HG03064 (cell line): ENCODE measurements around the gene TMEM95.
"Not testable (repeated sequence)": the region's sequence is repeated elsewhere in the genome, so short reads cannot be mapped to it uniquely, and the experiment has no call there.

ENCODE experiments used
- ATAC-seq: cut with Tn5 transposase; IDR thresholded peaks from one replicate; pipeline ENCODE4 v1.9.1; 2021; ENCODE audit warnings: low read depth; ENCODE audit not compliant: unreplicated experiment

Gene TMEM95

GRCh38 chr17:7368599-7368994, 13.6 kb downstream of the TMEM95 start:
- ATAC-seq: not testable (repeated sequence)

GRCh38 chr17:7369825-7370224, 14.9 kb downstream of the TMEM95 start:
- no peak for ATAC-seq

DNA sequence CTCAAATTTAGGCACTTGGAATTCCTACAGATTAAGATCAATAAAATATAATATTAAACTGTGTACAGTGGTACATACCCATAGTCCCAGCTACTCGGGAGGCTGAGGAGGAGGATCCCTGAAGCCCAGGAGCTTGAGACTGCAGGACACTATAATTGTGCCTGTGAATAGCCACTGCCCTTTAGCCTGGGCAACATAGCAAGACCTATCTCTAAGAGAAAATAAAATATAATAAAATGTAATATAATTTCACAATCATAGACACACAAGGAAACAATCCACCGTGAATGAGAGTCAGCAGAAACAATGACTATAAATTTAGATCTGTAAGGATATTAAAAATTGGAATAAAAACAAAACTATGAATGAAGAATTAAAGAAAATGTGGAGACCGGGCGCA, 15.9 kb downstream of the TMEM95 start:
- ATAC-seq: no peak

DNA sequence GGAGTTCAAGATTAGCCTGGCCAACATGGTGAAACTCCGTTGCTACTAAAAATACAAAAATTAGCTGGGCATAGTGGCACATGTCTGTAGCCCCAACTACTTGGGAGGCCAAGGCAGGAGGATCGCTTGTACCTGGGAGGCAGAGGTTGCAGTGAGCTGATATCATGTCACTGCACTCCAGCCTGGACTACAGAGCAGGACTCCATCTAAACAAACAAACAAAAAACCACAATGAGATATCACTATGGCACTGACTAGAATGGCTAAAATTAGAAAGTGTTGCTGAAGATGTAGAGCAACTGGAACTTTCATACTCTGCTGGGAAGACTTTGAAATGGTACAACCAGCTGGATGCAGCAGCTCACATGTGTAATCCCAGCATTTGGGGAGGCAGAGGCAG, 19.4 kb downstream of the TMEM95 start:
- no peak for ATAC-seq

GRCh38 chr17:7379134-7379533, 24.2 kb downstream of the TMEM95 start:
- no peak for ATAC-seq

DNA sequence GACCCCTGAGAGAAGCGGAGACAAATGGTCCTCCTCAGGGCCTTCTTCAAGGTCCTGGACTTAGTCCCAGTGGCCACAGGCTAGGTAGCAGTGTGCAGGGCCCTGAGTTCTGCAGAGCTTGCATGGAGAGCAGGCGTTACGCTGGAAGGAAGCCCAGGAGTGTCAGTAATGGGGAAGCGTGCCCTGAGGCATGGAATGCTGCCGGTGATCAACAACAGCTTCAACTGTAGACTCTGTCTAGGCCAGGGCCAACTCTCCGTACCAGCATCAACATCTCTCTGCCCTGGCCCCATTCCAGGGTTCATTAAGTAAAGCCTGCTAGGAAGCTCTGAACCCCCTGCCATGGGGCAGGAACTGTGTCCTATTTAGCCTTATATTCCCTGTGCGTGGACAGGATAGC, 25.4 kb downstream of the TMEM95 start:
- ATAC-seq: no peak

GRCh38 chr17:7380855-7381683, 26.1 kb downstream of the TMEM95 start, which contains the start of gene TNK1:
Gene TNK1 (plus strand): TSS chr17:7381089. CDS start chr17:7382927, 1,838 bp downstream.
- ATAC-seq: no peak

- no peak for ATAC-seq
Measured at GRCh38 chr17:7382901-7383300, 27.9 kb downstream of the TMEM95 start.

DNA sequence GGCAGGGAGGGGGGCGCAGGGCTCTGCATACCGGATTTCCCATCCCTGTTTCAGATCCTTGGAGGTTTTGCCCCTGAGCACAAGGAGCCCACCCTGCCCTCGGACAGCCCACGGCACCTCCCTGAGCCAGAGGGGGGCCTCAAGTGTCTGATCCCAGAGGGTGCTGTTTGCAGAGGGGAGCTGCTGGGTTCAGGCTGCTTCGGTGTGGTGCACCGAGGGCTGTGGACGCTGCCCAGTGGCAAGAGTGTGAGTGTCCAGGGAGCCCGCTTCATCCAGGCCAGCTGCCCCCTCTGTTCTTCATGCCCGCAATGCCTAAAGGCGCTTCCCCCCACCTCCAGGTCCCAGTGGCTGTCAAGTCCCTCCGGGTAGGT, 28.4 kb downstream of the TMEM95 start:
- ATAC-seq: no peak

GRCh38 chr17:7383742-7384488, 29.0 kb downstream of the TMEM95 start:
- ATAC-seq: no peak

DNA sequence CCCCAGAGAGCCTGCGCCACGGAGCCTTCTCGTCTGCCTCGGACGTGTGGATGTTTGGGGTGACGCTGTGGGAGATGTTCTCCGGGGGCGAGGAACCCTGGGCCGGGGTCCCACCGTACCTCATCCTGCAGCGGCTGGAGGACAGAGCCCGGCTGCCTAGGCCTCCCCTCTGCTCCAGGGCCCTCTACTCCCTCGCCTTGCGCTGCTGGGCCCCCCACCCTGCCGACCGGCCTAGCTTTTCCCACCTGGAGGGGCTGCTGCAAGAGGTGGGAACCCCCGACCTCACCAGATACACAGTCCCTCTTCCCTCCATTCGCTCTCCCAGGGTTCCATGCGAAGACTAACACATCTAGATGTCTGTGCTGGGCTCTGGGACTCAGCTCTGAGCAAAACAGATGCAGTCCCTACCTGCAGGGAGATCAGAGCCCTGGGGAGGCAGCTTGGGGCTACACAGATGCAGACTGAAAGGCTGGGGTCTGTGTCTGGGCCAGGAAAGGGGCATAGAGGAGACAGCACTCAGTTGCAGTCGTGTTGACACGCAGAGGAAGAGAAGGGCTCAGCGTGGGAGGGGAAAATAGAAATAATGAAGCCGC, 29.6 kb downstream of the TMEM95 start:
- no peak for ATAC-seq

DNA sequence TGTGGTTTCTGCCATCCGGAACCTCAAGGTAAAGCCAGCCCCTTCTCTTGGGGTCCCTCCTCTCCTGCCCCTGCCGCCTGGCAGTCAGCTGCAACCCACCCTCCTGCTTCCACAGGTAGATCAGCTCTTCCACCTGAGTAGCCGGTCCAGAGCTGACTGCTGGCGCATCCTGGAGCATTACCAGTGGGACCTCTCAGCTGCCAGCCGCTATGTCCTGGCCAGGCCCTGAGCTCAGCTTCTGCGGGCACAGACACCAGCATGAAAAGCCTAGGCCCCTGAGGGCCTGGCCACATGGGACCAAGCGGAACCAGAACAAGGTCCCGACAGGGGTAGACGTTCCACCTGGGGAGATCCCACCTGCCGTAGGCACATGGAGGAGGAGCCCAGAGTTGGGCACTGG, 33.9 kb downstream of the TMEM95 start:
- no peak for ATAC-seq

DNA sequence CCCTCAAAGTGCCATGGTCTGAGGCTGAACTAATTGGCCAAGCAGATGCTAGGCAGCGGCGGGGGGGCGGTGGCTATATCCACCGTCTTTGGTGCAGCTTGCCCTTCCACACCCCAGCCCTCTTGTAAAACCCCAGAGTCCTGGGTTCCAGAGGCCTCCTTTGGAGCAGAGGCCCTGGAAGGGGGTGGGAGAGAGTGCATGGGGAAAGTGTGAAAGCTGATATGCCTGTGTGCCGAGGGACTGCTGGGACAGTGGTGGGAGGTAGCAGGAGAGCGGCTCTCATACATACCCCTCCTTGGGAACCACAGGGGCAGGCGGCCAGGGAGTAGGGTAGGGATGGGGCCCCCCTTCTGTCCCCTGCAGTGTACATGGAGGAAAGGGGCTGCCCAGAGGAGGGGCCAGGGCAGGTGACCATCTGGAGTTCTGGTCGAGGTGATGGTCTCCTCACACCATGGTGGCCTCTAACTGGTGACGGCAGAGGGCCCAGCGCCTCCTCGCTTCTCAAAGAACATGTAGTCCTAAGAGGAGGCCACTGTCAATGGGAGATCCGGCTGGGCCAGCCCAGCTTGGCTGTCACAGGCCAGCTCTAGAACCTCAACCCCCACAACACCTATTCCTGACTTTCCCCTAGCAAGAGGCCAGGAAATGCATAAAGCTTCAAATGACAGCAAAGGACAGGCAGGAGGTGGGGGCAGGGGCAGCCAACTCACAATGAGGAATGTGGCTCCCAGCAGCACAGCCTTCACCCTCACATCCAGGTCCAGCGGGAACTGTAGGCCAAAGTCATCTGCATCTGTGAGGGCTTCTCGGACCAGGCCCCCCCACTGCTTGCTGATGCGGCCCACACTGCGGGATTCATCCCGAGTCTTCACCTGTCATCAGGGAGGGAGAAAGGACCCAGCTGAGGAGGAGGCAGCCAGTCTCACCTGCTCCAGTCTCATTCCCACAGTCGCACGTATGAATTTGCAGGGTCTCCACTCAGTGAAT, 35.3 kb downstream of the TMEM95 start:
- ATAC-seq: no peak

GRCh38 chr17:7391307-7391706, 36.4 kb downstream of the TMEM95 start:
- ATAC-seq: no peak

- ATAC-seq: no peak
Measured at GRCh38 chr17:7392696-7393612, 38.0 kb downstream of the TMEM95 start.

GRCh38 chr17:7393613-7394451, 38.9 kb downstream of the TMEM95 start:
- peak; percentile 52 for ATAC-seq

DNA sequence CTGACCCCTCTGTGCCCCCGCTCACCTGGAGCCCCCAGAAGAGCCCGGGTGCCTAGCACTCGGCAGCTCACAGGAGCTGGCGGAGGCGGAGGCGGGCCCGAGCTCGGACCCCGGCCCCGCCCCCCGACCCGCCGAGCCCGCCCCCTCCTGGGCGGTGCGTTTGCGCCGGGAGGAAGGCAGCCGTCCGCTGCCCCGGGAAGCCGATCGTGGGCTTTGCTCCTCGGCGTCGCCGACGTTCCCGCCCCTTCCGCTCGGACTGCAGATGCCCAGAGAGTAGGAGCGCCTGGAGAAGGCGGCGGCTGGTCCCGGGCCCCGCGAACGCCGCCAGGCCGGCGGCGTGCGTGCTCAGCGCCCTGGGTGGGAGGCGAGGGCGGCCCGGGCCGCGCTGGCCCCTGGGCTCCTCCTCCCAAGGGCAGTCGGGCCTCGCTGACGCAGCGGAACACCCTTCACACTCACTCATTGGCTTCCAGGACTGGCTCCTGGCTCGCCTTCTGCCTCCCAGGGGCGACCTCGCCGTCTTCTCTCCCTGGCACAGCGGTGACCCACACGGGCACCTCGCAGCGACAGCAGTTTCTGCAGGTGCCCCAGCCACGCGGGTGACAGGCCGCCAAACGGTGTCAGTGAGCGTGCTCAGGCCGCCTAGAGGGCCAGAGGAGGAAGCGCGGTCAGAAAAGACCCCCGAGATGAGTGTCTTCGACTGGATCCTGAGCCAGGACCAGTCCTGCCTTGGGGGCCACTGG, 39.7 kb downstream of the TMEM95 start, which contains the start of gene PLSCR3:
TSS of gene PLSCR3 (minus strand) at position 74 of the 740 bp plus-strand sequence. CDS start 415 bp downstream, outside the sequence.
- ATAC-seq: peak; percentile 66

GRCh38 chr17:7396147-7396546, 41.2 kb downstream of the TMEM95 start:
- no peak for ATAC-seq
